KMS-11 (cell line): Measurements from ENCODE around the gene CHRNB4.

Experiments used
- H2AFZ ChIP-seq: fragments of 200-600 bp; sonication (generic); 2 replicates; pipeline ENCODE4 v1.6.1; 2016; ENCODE audit warnings: antibody characterized with exemption, mixed run types, low read depth
- H3K27ac ChIP-seq: fragments of 200-600 bp; sonication (generic); 2 replicates; pipeline ENCODE4 v1.6.1; 2016; ENCODE audit warnings: mild to moderate bottlenecking, mixed run types
- H3K27me3 ChIP-seq: fragments of 200-600 bp; sonication (generic); 2 replicates; pipeline ENCODE4 v1.6.1; 2017; ENCODE audit warnings: mild to moderate bottlenecking, low read depth, mixed run types, moderate library complexity; ENCODE audit not compliant: insufficient read depth
- H3K36me3 ChIP-seq: fragments of 200-600 bp; sonication (generic); 2 replicates; pipeline ENCODE4 v1.6.1; 2017; ENCODE audit warnings: mild to moderate bottlenecking, mixed run types; ENCODE audit not compliant: insufficient read depth
- H3K4me1 ChIP-seq: fragments of 200-600 bp; sonication (generic); 2 replicates; pipeline ENCODE4 v1.6.1; 2016; ENCODE audit warnings: mild to moderate bottlenecking, low read depth, mixed run types; ENCODE audit not compliant: poor library complexity, severe bottlenecking
- H3K4me2 ChIP-seq: fragments of 200-600 bp; sonication (generic); 2 replicates; pipeline ENCODE4 v1.7.0; 2016; ENCODE audit warnings: mild to moderate bottlenecking, mixed run types
- H3K4me3 ChIP-seq: fragments of 200-600 bp; sonication (generic); IDR thresholded peaks from 2 replicates; pipeline ENCODE4 v1.6.1; 2017; ENCODE audit warnings: low read depth, low read length, mixed read lengths; ENCODE audit not compliant: insufficient read depth
- H3K79me2 ChIP-seq: fragments of 200-600 bp; sonication (generic); 2 replicates; pipeline ENCODE4 v1.6.1; 2016; ENCODE audit warnings: low read depth, mixed run types; ENCODE audit not compliant: insufficient read depth
- H3K9ac ChIP-seq: fragments of 200-600 bp; sonication (generic); 2 replicates; pipeline ENCODE4 v1.6.1; 2016; ENCODE audit warnings: mild to moderate bottlenecking, mixed run types
- H4K20me1 ChIP-seq: fragments of 200-600 bp; sonication (generic); 2 replicates; pipeline ENCODE4 v1.6.1; 2016; ENCODE audit warnings: mild to moderate bottlenecking, mixed run types; ENCODE audit not compliant: insufficient read depth
- CTCF ChIP-seq: fragments of 200-600 bp; sonication (generic); conservative IDR thresholded peaks from 2 replicates; pipeline ENCODE4 v1.6.1; 2017; ENCODE audit warnings: low read depth, mild to moderate bottlenecking, antibody characterized with exemption, low read length, moderate library complexity, mixed read lengths

The CHRNB4 gene

GRCh38 chr15:78630886-78631633 is 9.9 kb downstream of the CHRNB4 start:
- no peak overlapping the region for H3K4me3 ChIP-seq
- no peaks in the 10 kb centered on the region for H3K4me1 ChIP-seq
- H3K36me3 ChIP-seq = no peaks in the 10 kb centered on the region
- no peak overlapping the region for H3K9ac ChIP-seq
- no peak overlapping the region for H2AFZ ChIP-seq
- no peaks in the 10 kb centered on the region for H3K79me2 ChIP-seq
- H3K4me2 ChIP-seq = no peak overlapping the region
- TF ChIP-seq CTCF = no peak
- H4K20me1 ChIP-seq = no peaks in the 10 kb centered on the region
- H3K27me3 ChIP-seq = no peaks in the 10 kb centered on the region
- no peak overlapping the region for H3K27ac ChIP-seq

- no peak for TF ChIP-seq CTCF
- Histone ChIP-seq H4K20me1 (no peaks in the 10 kb centered on the region), H2AFZ (no peak overlapping the region), H3K27ac (no peak overlapping the region), H3K9ac (no peak overlapping the region), H3K27me3 (no peaks in the 10 kb centered on the region), H3K36me3 (no peaks in the 10 kb centered on the region), H3K4me2 (no peak overlapping the region), H3K4me3 (no peak overlapping the region), H3K79me2 (no peaks in the 10 kb centered on the region), H3K4me1 (no peaks in the 10 kb centered on the region)
Observed at GRCh38 chr15:78629716-78630065, 11.3 kb downstream of the CHRNB4 start.

GRCh38 chr15:78629031-78629715 is 11.8 kb downstream of the CHRNB4 start:
- Histone ChIP-seq H3K4me1 (no peaks in the 10 kb centered on the region), H3K79me2 (no peaks in the 10 kb centered on the region), H3K27me3 (no peaks in the 10 kb centered on the region), H3K27ac (no peak overlapping the region), H3K9ac (no peak overlapping the region), H3K36me3 (no peaks in the 10 kb centered on the region), H3K4me2 (no peak overlapping the region), H4K20me1 (no peaks in the 10 kb centered on the region), H3K4me3 (no peak overlapping the region), H2AFZ (no peak overlapping the region)
- no peak for TF ChIP-seq CTCF

- no peak for TF ChIP-seq CTCF
- H3K36me3 ChIP-seq = no peaks in the 10 kb centered on the region
- H3K79me2 ChIP-seq = no peaks in the 10 kb centered on the region
- no peak overlapping the region for H3K27ac ChIP-seq
- H3K4me2 ChIP-seq = no peak overlapping the region
- no peak overlapping the region for H2AFZ ChIP-seq
- H3K9ac ChIP-seq = no peak overlapping the region
- H4K20me1 ChIP-seq = no peaks in the 10 kb centered on the region
- H3K27me3 ChIP-seq = no peaks in the 10 kb centered on the region
- no peaks in the 10 kb centered on the region for H3K4me1 ChIP-seq
- no peak overlapping the region for H3K4me3 ChIP-seq
Observed at GRCh38 chr15:78628227-78628626, 12.8 kb downstream of the CHRNB4 start.
